Thyroid gland (tissue), 4 donors: ENCODE measurements around the gene OR2S2.

Experiments used
- CTCF ChIP-seq, 6 experiments: fragments of 200-600 bp in 3 of 6; fragments of 450-650 bp in 3 of 6; sonication (generic) in 3 of 6; IDR thresholded peaks; one replicate each; pipeline ENCODE4 v1.5.1; 2016 to 2019; ENCODE audit warnings: antibody characterized with exemption in 6 of 6, mild to moderate bottlenecking in 2 of 6, inconsistent platforms in 1 of 6, moderate library complexity in 1 of 6
- POLR2A ChIP-seq, 2 donors: fragments of 450-650 bp; IDR thresholded peaks; one replicate each; pipeline ENCODE4 v1.6.1; 2017; ENCODE audit warnings: antibody characterized with exemption in 2 of 2, mild to moderate bottlenecking in 2 of 2, moderate library complexity in 1 of 2

DNA sequence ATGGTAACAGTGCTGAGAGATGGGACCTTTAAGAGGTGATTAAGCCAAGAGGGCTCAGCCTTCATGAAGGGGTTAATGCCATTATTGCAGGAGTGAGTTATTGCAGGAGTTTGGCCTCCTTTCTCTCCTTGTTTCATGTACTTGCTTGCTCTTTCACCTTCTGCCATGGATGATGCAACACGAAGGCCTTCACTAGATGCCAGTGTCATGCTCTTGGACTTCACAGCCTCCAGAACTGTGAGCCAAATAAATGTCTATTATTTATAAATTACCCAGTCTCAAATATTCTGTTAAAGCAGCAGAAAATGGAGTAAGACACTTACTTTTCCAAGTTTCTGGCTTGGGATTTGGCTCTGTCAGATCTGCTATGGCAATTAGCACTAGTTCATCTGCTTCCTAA, 40.4 kb upstream of the OR2S2 start:
- TF ChIP-seq CTCF (IDR thresholded peaks at IDR 0.05) = no peak
- no peak for TF ChIP-seq POLR2A (IDR thresholded peaks at IDR 0.05)
